NCI-H146 treated with DMSO at 0.1 percent for 48 hours (cell line): Measurements from ENCODE around the gene ADCY2.

ENCODE experiments used
- DNase-seq: peaks from one replicate; lab custom pipeline; 2025; ENCODE audit not compliant: unreplicated experiment; lab: John Stamatoyannopoulos, UW

The ADCY2 gene

GRCh38 chr5:7501061-7501460 lies 105.1 kb downstream of the ADCY2 start:
- DNase-seq = no peak

GRCh38 chr5:7503564-7503963 lies 107.6 kb downstream of the ADCY2 start:
- DNase-seq = no peak

- DNase-seq = no peak
Measured at GRCh38 chr5:7515284-7515914, 119.5 kb downstream of the ADCY2 start.

GRCh38 chr5:7516253-7516652 lies 120.3 kb downstream of the ADCY2 start:
- no peak for DNase-seq

- DNase-seq = no peak
Measured at GRCh38 chr5:7517006-7517405, 121.1 kb downstream of the ADCY2 start.

- DNase-seq = no peak
Measured at GRCh38 chr5:7518947-7519560, 123.1 kb downstream of the ADCY2 start.

GRCh38 chr5:7519564-7519963 lies 123.6 kb downstream of the ADCY2 start:
- DNase-seq = no peak

- no peak for DNase-seq
Measured at GRCh38 chr5:7529880-7530279, 133.9 kb downstream of the ADCY2 start.

GRCh38 chr5:7533941-7534340 lies 138.0 kb downstream of the ADCY2 start:
- no peak for DNase-seq

- no peak for DNase-seq
Measured at GRCh38 chr5:7534505-7534904, 138.6 kb downstream of the ADCY2 start.

GRCh38 chr5:7537573-7537972 lies 141.6 kb downstream of the ADCY2 start:
- no peak for DNase-seq

- DNase-seq = no peak
Measured at GRCh38 chr5:7539571-7539970, 143.6 kb downstream of the ADCY2 start.

GRCh38 chr5:7540736-7541485 lies 145.0 kb downstream of the ADCY2 start:
- no peak for DNase-seq

GRCh38 chr5:7541898-7542297 lies 146.0 kb downstream of the ADCY2 start:
- DNase-seq = no peak

- no peak for DNase-seq
Measured at GRCh38 chr5:7546555-7546954, 150.6 kb downstream of the ADCY2 start.

GRCh38 chr5:7548596-7548995 lies 152.7 kb downstream of the ADCY2 start:
- no peak for DNase-seq

- no peak for DNase-seq
Measured at GRCh38 chr5:7565559-7565958, 169.6 kb downstream of the ADCY2 start.

- DNase-seq = no peak
Measured at GRCh38 chr5:7576023-7576715, 180.2 kb downstream of the ADCY2 start.

GRCh38 chr5:7577381-7577780 lies 181.4 kb downstream of the ADCY2 start:
- DNase-seq = no peak

GRCh38 chr5:7578071-7578470 lies 182.1 kb downstream of the ADCY2 start:
- no peak for DNase-seq

GRCh38 chr5:7584749-7585148 lies 188.8 kb downstream of the ADCY2 start:
- no peak for DNase-seq

- no peak for DNase-seq
Measured at GRCh38 chr5:7585807-7586206, 189.9 kb downstream of the ADCY2 start.
